Measurements from ENCODE around the gene RUSC2.
A peak's percentile ranks its signal among the peaks of the same experiment; 100 is the strongest.

DNA sequence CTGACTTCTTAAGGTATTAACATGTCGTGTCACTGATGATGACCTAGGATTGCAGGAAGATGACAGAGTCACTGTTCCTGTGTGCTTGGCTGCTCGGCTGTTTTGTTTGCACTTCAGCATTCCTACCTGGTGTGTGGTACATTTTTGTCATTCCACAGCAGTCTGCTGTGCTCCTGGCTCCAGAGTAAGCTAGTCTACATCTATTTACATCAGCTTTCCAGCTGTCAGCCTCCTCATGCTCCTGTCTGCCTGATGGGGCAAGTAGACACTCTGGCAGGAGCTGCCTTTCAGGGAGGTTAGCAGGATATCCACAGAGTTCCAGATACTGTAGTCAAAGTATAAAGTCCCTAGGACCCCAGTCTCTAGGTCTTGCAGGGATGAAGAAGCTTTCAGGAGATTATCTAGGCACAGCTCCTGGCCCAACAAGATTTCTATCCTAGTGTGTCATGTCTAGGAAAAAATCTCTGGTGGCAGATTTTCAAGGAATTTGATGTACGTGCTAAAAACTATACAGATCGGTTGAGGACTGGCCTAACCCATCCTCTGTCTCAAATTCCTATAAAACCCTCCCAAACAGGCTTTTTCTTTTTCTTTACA lies 28.4 kb downstream of the RUSC2 start:
- peak; percentile 35; the same call in 1 of the 2 replicates for TF ChIP-seq MYC (CRISPR knock-in tag; IDR thresholded peaks at IDR 0.05; ENCODE audit: borderline replicate concordance)
- TF ChIP-seq TAF1 (CRISPR knock-in tag; IDR thresholded peaks at IDR 0.05) = no peak
- no peak for TF ChIP-seq ZNF841 (CRISPR knock-in tag; IDR thresholded peaks at IDR 0.05; ENCODE audit: borderline replicate concordance)
- TF ChIP-seq SP1 (IDR thresholded peaks at IDR 0.05) = no peak
- no peak for TF ChIP-seq SP1 (CRISPR knock-in tag; IDR thresholded peaks at IDR 0.05)
- TF ChIP-seq XBP1 (CRISPR knock-in tag; IDR thresholded peaks at IDR 0.05) = no peak
- no peak for TF ChIP-seq ZNF232 (CRISPR knock-in tag; IDR thresholded peaks at IDR 0.05; ENCODE audit: borderline replicate concordance)
- TF ChIP-seq ZFP37 (CRISPR knock-in tag; IDR thresholded peaks at IDR 0.05; ENCODE audit: borderline replicate concordance) = no peak
- TF ChIP-seq NPAS2 (CRISPR knock-in tag; IDR thresholded peaks at IDR 0.05; ENCODE audit: borderline replicate concordance) = no peak
